CD4-positive, alpha-beta T cell treated with Interleukin-10 for 1 hour (primary cell): ENCODE data around the gene TOMM7.
A peak's percentile ranks its signal among the peaks of the same experiment; 100 is the strongest.
"Not testable (repeated sequence)": the region's sequence is repeated elsewhere in the genome, so short reads cannot be mapped to it uniquely, and the experiment has no call there.

ENCODE experiments used
- DNase-seq: peaks from one replicate; pipeline ENCODE4 v3.0.0-alpha.2; 2020

Gene TOMM7

DNA sequence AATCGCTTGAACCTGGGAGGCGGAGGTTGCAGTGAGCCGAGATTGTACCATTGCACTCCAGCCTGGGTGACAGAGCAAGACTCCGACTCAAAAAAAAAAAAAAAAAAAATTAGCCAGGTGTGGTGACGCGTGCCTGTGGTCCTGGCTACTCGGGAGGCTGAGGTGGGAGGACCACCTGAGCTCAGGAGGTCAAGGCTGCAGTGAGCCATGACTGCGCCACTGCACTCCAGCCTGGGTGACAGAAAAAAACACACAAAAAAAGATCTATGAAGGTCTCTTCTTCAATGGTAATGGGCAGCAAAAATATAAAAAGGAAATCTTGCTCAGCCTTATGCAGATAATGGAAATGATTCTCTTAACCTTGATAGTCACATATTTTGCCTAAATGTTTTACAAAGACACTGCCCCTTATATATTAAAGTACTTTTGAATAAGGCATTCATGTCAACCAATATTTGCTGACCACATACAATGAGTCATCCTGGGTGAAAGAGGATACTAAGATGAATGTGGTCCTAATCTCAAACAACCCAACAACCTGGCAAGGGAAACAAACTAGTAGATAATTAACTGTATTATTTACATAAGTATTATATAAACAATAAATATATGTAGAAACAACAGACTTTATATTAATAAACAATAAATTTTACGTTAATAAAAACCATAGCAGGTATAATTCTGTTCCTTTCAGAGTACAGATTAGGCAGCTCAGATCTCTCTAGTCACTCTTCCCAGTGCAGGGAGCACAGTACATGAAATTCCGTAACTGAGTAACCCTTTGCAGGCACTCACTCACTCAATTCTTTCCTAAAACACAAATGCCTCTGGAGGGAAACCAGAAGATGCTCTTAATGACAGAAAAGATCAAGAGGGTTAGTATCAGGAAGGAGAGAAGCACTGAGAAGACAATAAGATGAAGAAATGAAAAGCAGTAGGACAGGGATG, 8.1 kb downstream of the TOMM7 start:
- DNase-seq, result no peak

DNA sequence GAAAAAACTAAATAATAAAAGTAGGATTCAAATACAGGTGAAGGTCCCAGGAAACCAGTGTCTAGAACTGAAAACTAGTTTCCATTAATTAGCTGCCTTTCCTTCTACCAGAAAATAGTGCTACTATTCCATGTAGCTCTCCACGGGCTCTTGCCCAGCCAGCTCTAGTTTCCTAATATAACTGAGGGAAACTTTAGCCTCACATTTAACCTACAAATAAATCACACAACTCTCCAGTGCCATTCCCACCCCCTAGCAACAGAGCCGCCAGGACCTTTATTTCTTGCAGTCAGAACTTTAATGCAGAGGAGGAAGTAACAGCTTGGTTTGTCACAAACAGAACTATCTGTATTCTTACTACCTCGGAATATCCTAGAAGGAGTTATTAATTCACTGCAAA, 10.3 kb downstream of the TOMM7 start:
- no peak for DNase-seq

DNA sequence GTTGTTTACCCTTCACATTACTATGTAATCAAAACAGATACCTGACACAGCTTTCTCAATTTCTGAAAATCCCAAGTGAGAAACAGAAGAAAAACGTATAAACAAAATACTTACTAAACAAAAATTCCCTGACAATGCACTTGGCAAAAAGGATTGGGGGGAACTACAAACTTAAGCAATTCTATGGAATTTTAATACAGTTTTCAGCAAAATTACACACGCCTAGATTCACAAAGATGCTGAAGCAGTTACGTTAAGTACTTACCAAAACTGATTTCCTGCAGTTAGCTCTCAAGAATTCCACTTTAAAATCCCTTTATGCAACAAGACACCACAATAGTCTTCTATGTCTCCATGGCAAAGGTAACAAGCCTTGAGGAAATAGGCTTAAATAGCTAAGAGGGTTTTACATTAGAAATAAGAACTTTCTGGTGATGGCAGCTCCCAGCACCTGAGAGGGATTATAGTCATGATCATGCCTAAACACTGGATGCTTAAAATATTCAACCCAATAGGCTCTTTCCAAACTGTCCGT, 10.8 kb downstream of the TOMM7 start:
- no peak for DNase-seq

DNA sequence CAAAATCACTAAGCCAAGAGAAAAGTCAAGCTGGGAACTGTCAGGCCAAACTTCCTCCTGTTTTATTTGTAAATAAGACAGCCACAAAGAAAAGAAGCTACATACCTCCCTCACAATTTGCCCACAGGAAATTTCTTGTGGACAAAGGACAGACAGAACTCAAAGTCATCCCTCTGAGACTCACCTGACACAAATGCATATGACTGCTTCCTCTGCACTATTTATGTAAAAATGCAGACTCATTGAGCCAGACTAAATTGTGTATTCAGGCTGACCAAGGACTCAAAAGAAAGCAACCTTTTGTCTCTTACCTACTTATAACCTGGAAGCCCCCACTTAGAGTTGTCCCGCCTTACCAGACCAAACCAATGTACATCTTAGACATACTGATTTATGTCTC, 11.8 kb downstream of the TOMM7 start:
- DNase-seq, result no peak

DNA sequence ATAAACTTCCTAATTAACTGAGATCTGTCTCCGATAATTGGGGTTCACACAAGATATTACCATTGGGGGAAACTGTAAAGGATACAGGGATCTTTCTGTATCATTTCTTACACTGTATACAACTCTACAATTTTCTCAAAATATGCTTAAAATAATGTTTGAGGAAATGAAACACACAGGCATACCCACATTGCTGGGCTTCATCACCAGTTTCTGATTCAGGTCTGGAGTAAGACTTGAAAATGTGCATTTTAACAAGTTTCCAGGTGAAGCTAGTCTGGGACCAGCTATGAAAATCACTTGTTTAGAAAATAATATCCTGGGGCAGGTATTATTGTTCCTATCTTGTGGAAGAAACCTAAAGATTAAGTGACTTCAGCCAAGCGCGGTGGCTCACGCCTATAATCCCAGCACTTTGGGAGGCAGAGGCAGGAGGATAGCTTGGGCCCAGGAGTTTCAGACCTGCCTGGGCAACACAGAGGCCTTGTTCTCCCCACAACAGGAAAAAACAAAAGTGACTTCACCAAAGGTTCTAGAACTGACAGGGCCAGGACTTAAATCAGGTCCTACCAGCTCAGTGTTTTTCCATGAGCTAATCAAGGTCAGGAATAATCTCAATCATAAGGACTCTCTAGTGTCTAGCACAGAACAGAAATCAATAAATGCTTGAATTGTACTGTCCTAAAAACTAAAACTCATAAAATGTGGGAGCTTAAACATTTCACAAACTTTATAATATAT, 12.6 kb downstream of the TOMM7 start:
- no peak for DNase-seq

DNA sequence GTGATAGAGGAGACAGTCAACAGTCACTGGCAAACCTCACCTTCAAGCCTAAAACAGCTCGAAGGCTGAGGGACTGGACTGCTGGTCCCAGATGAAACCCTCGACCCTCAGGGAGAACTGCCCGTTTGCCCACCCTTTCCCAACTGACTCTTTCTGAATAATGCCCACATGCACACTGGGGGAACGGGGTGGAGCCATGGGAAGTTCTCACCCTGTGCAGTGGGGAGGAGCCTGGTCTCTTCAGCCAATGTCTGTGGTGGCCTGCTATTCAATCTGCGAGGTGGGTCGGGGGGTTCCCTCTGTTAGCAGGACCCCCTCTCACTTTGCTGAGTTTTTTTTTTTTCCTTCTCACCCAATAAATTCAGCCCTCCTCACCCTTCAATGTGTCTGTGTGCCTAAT, 14.5 kb downstream of the TOMM7 start:
- DNase-seq, result no peak

DNA sequence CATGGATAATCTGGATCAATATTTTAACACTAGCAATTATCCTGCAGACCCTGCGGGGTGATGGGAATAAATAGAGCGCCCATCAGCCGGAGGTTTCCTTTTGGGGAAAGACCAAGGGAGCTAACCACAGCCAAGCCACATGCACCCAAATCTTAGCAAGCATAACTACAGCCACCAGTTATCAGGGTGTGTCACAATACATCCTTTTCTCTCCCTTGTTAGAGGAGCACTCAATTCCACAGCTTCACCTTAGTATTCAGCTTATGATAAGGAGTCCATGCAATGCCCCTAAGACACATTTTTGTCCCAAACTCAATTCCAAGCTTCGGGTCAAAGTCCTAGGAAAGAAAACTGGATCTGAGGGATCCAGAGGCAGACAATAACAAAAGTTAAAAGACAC, 15.9 kb downstream of the TOMM7 start:
- DNase-seq, result no peak

DNA sequence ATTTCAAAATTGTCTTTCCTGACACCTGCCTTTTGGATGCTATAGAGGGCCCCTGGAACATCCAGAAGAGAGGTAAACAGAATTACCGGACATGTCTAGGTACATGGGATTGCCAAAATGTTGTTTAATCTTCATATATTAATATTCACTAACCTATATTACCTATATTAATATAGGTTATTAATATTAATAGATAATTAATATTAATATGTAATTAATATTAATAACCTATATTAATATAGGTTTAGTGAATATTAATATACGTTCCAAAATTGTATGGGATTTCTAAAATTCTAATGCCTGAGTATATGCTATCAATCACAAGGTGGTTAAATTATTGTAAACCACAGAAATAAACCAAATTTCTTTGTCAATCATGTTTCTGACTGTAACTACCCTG, 17.4 kb downstream of the TOMM7 start:
- DNase-seq, result no peak

DNA sequence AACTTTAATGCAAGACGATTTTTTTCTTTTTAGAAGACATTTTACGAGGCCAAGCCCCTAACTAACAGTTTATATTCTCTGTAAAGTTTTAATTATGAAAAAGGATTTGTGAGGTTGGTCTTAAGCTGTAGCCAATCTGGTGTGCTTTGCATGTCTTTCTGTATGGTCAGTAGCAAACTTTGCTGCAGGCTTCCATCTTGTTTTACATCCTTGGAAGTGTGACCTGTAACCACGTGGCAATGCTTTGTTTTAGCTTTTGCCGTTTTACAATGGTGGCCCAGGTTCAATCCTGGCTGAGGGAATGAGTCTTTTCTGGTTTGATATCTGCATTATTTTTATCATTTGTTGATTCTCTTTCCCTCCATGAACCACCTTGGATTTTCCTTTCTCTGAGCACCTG, 19.8 kb downstream of the TOMM7 start:
- DNase-seq, result not testable (repeated sequence)

DNA sequence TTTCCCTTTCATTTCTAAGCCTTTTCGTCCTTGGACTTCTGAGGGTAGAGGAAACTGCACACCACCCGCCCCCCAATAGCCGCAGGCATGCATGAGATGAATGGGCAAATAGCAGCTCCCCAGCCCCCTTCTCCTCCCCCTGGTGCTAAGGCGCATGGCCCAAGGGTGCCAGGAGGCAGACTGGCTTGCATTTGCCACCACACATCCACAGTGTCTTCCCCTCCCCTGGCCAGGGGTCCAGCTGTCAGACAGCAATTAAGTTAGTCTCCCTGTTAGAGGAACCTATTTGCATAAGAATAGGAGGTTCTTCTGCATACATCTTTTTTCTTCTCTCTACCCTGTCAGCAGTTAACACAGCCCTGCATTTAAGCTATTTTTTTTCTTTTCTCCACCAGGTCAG, 20.2 kb downstream of the TOMM7 start:
- no peak for DNase-seq

DNA sequence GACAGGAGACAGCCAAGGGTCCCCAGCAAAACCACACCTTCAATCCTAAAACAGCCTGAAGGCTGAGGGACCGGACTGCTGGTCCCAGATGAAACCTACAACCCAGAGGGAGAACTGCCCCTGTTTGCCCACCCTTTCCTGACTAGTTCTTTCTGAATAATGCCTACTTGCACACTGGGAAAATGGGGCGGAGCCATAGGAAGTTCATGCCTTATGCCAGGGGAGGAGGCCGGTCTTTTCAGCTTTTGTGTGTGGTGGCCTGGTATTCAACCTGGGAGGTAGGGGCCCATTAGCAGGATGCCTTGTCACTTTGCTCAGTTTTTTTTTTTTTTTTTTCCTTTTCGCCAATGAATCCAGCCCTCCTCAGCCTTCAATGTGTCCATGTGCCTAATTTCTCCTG, 20.7 kb downstream of the TOMM7 start:
- no peak for DNase-seq

DNA sequence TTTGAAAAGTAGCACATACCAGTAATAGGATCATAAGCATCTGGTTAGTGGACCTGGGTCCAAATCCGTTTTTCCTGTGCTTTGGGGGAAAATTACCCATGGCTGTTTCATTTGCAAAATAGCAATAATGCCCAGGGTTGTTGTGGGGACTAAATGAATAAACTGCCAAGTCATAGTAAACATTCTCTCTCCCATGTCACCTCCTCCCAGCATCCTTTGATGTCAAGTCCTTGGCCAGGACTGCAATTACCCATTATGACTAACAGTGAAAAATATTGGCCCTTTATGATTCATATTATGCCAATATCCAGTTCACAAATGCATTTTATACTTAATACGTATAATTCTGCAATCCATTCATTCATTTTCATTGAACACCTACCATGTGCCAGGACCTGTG, 23.0 kb downstream of the TOMM7 start:
- no peak for DNase-seq

DNA sequence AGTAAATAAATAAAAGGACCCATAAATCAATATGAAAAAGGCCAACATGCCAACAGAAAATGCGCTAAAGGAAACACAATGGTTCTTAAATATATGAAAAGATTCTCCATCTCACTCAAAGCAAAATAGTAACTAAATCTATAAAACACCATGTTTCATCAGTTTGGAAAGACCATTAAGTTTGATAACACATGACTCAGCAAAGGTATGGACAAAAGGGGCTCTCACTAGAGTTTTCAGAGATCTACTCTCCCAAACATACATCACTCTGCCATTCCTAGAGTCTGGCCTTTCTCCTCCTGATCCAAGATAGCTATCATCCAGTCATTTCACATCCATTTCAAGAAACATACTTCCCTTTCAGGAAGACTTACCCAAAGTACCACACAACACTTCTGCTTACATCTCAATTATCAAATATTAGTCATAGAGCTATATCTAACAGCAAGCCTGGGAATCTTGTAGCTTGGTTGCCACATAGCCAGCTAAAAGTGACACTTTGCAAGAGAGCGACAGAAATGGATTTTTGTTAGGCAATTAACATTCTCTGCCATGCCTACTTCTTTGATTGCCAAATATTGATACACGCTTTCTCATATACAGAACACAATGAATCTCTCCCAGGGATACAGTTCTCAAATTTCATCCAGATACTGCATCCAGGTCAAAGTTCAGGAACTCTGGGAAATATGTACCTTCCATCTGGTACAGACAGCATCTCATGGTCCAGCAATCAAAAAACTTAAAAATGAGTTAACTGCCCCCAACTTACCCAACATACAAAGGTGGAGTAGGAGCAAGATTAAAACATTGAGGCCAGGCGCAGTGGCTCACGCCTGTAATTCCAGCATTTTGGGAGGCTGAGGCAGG, 28.8 kb downstream of the TOMM7 start:
- DNase-seq, result no peak

DNA sequence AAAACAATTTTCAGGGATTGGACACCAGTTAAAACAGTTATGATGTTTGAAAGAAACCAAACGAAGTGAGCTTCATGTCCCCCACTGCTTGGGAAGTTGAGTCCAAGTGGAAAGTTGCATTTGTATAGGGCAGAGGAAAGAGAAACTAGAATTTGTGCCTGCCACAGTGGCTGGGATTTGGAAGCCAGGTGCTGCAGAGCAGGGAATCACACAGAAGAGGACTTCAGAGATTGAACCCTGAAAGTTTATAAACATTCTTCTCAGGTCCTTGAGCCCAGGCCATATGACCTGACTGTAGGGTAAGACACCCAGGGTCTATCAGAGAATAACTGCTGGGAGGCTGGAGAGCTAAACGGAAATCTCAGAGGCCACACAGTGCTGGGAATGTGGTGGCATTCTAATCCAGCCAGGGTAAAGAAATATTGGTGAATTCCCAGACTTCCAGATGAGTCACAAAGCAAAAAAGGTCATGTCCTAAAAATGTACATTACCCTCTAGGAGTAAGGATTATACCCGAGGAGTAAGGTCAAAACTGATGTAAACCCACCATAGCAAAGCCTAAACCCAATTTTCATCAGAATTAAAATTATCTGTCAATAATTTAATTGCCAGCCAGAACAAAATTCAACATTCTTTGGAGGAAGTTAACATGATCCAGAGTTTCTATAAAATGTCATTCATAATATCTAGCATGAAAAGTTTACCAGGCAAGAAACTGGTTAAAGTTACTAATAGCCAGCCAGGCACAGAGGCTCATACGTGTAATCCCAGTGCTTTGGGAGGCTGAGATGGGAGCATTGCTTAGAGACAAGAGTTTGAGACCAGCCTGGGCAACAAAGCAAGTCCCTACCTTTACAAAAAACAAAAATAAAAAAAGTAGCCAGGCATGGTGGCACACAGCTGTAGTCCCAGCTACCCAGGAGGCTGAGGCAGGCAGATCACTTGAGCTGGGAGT, 31.2 kb downstream of the TOMM7 start:
- DNase-seq, result no peak

DNA sequence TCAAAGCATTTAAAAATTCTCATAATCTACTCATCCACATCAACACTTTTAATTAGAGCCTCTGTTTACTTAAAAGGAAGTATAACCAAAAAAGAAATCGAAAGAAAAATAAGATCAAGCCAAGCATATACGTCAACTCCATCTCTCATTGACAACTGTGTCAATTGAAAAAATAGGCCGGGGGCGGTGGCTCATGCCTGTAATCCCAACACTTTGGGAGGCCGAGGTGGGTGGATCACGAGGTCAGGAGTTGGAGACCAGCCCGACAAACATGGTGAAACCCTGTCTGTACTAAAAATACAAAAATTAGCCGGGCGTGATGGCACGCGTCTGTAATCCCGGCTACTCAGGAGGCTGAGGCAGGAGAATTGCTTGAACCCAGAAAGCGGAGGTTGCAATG, 32.0 kb downstream of the TOMM7 start:
- DNase-seq, result not testable (repeated sequence)

DNA sequence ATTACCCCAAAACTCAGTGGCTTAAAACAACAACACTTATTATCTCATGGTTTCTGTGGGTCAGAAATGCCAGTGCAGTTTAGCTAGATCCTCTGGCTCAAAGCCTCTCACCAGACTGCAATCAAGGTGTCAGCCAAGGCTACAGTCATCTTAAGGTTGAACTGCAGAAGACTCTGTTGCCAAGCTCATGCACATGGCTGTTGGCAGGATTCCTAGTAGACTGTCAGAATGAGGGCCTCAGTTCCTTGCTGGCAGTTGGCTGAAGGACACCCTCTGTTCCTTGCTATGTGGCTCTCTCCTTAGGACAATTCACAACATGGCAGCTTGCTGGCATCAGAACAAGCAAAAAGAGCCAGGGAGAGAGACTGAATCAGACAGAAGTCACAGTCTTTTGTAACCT, 34.7 kb downstream of the TOMM7 start:
- DNase-seq, result no peak

DNA sequence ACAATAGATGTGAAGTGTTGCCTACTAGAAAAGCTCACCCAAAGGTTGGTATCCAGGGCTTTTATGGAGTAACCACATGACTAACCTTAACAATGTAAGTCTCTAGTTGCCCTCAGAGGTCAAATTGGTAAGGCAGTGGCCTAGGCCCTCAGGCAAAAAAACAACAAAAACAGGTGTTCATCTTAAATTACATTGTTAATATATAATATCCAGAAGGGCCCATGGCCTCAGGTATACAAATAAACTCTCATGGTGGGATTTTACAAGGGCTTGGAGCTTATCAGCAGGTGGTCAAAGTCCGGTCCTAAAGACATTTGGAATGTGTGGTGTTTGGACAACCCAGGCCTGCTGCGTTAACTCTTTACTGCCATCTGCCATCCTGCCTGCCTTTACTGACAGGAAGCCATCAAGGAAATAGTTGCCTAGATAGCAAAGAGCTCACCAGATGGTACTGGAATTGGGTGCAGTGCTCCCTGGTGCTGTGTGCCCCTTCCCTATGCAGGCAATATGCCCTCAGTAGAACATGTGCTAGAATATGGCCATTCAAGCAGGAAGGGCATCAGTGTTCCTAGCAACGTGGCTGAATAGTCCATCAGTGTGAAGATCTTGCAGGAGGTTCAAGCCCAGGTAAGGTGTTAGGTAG, 36.2 kb downstream of the TOMM7 start:
- no peak for DNase-seq

DNA sequence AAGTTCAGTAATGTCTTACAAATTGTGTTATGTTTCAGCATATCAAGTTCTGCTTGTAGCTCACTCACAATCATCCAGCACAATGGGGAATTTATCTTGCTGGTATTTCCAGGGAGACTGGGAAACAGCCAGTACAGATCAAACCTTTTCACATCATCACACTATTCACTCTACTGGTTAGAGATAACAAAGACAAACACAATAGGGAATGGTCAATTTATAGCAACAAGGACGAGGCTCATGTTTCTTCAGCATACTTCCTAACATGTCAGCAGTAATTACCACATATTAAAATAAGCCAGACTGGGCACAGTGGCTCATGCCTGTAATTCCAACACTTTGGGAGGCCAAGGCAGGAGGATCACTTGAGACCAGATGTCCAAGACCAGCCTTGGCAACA, 38.3 kb downstream of the TOMM7 start:
- DNase-seq, result no peak

DNA sequence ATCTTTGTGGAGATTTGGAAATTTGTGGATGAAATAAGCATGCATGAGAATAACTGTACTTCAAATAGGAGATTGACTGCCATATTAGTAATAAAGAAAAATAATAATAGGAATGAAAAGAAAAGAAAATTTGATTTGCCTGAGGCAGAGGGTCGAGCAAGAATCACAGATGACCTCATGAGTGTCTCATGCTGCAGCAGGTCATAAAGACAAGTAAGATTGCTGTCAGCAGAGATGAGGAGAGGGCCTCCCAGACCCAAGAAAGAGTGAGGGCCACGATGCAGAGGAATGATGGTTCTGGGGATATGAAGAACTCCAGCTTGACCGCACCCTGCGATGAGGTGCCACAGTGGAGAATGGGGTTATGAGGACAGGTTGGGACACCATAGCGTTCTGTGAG, 39.2 kb downstream of the TOMM7 start:
- DNase-seq, result no peak

DNA sequence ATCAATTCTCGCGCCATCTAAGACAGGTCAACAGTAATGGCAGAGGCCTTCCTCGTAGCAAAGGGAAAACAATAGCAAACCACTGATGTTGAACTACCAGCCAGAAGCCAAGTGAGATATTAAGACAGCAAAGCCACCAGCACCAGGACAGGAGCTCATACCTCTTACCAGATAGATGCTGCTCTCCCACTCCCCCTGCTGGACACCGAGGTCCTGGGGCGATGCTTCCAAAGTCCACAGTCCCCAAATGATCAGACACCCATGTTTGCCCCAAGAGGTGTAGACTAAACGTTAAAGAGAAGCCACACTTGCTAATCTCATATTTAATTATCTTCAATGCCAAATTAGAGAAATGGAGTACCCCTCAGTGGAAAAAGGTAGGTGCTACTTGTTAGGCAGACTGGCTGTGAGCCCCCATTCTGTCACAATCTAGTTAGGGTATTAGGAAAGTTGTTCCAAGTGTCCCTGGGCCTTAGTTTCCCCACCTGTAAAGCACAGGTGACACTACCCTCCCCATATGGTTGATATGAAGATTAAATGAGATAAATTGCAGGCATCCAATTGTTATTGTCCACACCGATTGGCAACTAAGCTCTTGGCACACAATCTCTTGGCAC, 39.9 kb downstream of the TOMM7 start:
- peak; percentile 68 for DNase-seq

DNA sequence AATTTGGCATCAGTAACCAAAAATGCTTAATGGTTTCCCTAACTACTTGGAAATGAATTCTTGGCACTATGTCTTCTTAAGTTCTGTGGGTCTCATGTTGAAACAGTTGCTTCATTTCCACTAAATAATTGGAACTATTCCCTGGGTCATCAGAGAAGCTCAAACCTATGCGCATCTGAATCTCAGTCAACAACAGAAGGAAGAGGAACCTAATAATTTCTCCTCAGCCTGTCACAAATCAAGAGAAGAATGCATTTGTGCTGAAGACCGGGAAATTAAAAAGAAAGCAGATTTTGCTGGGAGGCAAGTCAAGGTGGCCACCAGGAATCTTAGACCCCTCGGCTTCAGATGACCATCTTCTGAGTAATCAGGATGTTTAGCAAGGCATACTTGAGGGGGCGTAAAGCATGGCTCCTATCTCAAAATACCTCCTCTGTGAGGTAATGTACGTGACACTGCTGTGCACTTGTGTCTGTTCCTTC, 41.4 kb downstream of the TOMM7 start:
- no peak for DNase-seq
